ENCODE results near the gene C5orf46. TPM values are rescaled to one million over a fixed set of nuclear protein-coding genes. Genes with fewer than 3 reads are reported as not detected.

Gene C5orf46
- total RNA-seq, 1 experiment from 2014 or later: not detected

GRCh38 chr5:147857302-147858129 is 48.8 kb downstream of the C5orf46 start:
- no peak overlapping the region for H3K27ac Mint-ChIP-seq (ENCODE audit: unreplicated experiment)
- no TSS peak for BruUV-seq (replicated peaks)
- H3K4me3 Mint-ChIP-seq (ENCODE audit: unreplicated experiment): no peak overlapping the region
- H3K9me3 Mint-ChIP-seq (ENCODE audit: unreplicated experiment): no peaks in the 10 kb centered on the region
- intact Hi-C loops (cut with micrococcal nuclease; ENCODE audit: unreplicated experiment): loop anchor here (1.0 to 10.0 kb wide), 4 partner anchors 26 to 247 kb away; partner anchors contain the start of gene SPINK1
- CTCF ChIA-PET: interaction anchor here (0.7 to 0.8 kb wide), 4 partner anchors 20 to 874 kb away, joined by 3 to 4 read pairs (median 3); no protein-coding TSS in a partner anchor
- peaks cover 6% of the 10 kb centered on the region for H3K4me1 Mint-ChIP-seq (ENCODE audit: low read depth, unreplicated experiment)
- POLR2A ChIA-PET: no interaction called here
- TF ChIP-seq, protein P1, sequence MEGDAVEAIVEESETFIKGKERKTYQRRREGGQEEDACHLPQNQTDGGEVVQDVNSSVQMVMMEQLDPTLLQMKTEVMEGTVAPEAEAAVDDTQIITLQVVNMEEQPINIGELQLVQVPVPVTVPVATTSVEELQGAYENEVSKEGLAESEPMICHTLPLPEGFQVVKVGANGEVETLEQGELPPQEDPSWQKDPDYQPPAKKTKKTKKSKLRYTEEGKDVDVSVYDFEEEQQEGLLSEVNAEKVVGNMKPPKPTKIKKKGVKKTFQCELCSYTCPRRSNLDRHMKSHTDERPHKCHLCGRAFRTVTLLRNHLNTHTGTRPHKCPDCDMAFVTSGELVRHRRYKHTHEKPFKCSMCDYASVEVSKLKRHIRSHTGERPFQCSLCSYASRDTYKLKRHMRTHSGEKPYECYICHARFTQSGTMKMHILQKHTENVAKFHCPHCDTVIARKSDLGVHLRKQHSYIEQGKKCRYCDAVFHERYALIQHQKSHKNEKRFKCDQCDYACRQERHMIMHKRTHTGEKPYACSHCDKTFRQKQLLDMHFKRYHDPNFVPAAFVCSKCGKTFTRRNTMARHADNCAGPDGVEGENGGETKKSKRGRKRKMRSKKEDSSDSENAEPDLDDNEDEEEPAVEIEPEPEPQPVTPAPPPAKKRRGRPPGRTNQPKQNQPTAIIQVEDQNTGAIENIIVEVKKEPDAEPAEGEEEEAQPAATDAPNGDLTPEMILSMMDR (IDR thresholded peaks at IDR 0.05; ENCODE audit: insufficient read depth in 1 of 2, low read depth in 1 of 2, low read length in 1 of 2, severe bottlenecking in 1 of 2, unreplicated experiment in 1 of 2): peak; percentile 77 to 81
- peak; percentile 66 to 71 for DNase-seq
- no peaks in the 10 kb centered on the region for H3K36me3 Mint-ChIP-seq (ENCODE audit: insufficient read depth, unreplicated experiment)
- Histone ChIP-seq H3K27me3 (replicated peaks; ENCODE audit: control insufficient read depth, insufficient read depth, low read length) (no peaks in the 10 kb centered on the region), H3K4me1 (no peaks in the 10 kb centered on the region; the same call in 1 of the 2 replicates), H3K4me3 (ENCODE audit: low read depth, low read length) (no peak overlapping the region), H3K36me3 (ENCODE audit: control insufficient read depth, insufficient read depth, low read length) (no peaks in the 10 kb centered on the region), H3K9me3 (no peaks in the 10 kb centered on the region)
- no peaks in the 10 kb centered on the region for H3K27me3 Mint-ChIP-seq (ENCODE audit: insufficient read depth, unreplicated experiment)

DNA sequence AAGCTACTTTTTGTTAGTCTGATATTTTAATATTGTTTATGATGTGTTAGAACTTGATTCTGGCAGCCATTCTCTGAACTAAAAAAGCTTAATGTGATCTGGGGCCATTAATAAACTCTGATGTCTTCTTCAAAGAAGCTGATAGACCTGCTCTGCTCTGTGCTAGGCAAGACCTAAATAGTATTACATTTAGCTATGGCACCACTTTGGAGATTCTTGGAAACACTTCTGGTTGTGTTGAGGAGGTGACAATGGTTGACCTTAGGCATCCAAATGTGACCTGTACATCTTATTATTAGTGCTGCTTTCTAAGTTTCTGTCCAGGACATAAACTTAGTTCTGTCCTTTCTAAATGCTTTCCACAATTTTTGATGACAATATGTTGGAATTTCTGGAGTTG is 49.5 kb downstream of the C5orf46 start:
- Histone ChIP-seq H3K36me3 (ENCODE audit: control insufficient read depth, insufficient read depth, low read length) (no peaks in the 10 kb centered on the region), H3K4me1 (no peaks in the 10 kb centered on the region; the same call in 1 of the 2 replicates), H3K27me3 (replicated peaks; ENCODE audit: control insufficient read depth, insufficient read depth, low read length) (no peaks in the 10 kb centered on the region), H3K4me3 (ENCODE audit: low read depth, low read length) (no peak overlapping the region), H3K9me3 (no peaks in the 10 kb centered on the region)
- Mint-ChIP-seq H3K36me3 (ENCODE audit: insufficient read depth, unreplicated experiment) (no peaks in the 10 kb centered on the region), H3K4me1 (ENCODE audit: low read depth, unreplicated experiment) (peaks cover 6% of the 10 kb centered on the region), H3K9me3 (ENCODE audit: unreplicated experiment) (no peaks in the 10 kb centered on the region), H3K27me3 (ENCODE audit: insufficient read depth, unreplicated experiment) (no peaks in the 10 kb centered on the region), H3K27ac (ENCODE audit: unreplicated experiment) (no peak overlapping the region), H3K4me3 (ENCODE audit: unreplicated experiment) (no peak overlapping the region)
- intact Hi-C loops (cut with micrococcal nuclease; ENCODE audit: unreplicated experiment): loop anchor here (1.0 to 10.0 kb wide), 4 partner anchors 26 to 248 kb away; partner anchors contain the start of gene SPINK1
- TF ChIP-seq, protein P1 (IDR thresholded peaks at IDR 0.05; ENCODE audit: insufficient read depth in 1 of 2, low read depth in 1 of 2, low read length in 1 of 2, severe bottlenecking in 1 of 2, unreplicated experiment in 1 of 2): no peak
- no peak for DNase-seq
- BruUV-seq (replicated peaks): no TSS peak
- CTCF ChIA-PET: interaction anchor here (0.7 to 0.8 kb wide), 2 partner anchors 34 to 874 kb away, joined by 3 read pairs; no protein-coding TSS in a partner anchor
- POLR2A ChIA-PET: no interaction called here

DNA sequence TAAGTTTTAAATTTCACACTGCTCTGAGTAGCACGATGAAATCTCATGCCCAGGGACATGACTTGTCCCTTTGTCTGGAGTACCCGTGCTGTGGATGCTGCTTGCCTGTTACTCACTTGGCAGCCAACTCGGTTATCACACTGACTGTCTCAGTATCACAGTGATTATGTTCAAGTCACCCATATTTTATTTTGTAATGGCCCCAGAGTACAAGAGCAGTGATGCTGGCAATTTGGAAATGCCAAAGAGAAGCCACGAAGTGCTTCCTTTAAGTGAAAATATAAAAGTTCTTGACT is 50.6 kb downstream of the C5orf46 start:
- Histone ChIP-seq H3K4me3 (ENCODE audit: low read depth, low read length) (no peak overlapping the region), H3K27me3 (replicated peaks; ENCODE audit: control insufficient read depth, insufficient read depth, low read length) (no peaks in the 10 kb centered on the region), H3K9me3 (no peaks in the 10 kb centered on the region), H3K36me3 (ENCODE audit: control insufficient read depth, insufficient read depth, low read length) (no peaks in the 10 kb centered on the region), H3K4me1 (no peaks in the 10 kb centered on the region; the same call in 1 of the 2 replicates)
- TF ChIP-seq, protein P1 (IDR thresholded peaks at IDR 0.05; ENCODE audit: insufficient read depth in 1 of 2, low read depth in 1 of 2, low read length in 1 of 2, severe bottlenecking in 1 of 2, unreplicated experiment in 1 of 2): no peak
- ChIA-PET CTCF (no interaction called here), POLR2A (no interaction called here)
- DNase-seq: no peak
- Mint-ChIP-seq H3K27me3 (ENCODE audit: insufficient read depth, unreplicated experiment) (no peaks in the 10 kb centered on the region), H3K4me3 (ENCODE audit: unreplicated experiment) (no peak overlapping the region), H3K36me3 (ENCODE audit: insufficient read depth, unreplicated experiment) (no peaks in the 10 kb centered on the region), H3K9me3 (ENCODE audit: unreplicated experiment) (no peaks in the 10 kb centered on the region), H3K4me1 (ENCODE audit: low read depth, unreplicated experiment) (peaks cover 6% of the 10 kb centered on the region), H3K27ac (ENCODE audit: unreplicated experiment) (no peak overlapping the region)
- no TSS peak for BruUV-seq (replicated peaks)
- intact Hi-C loops (cut with micrococcal nuclease; ENCODE audit: unreplicated experiment): loop anchor here (1.0 to 10.0 kb wide), 2 partner anchors 20 to 249 kb away; no protein-coding TSS in a partner anchor

Data from Caco-2 (cell line).